Breast epithelium (tissue), 3 donors: Measurements from ENCODE around the gene ZNG1F.
"Not testable (repeated sequence)": the region's sequence is repeated elsewhere in the genome, so short reads cannot be mapped to it uniquely, and the experiment has no call there.

Source experiments
- CTCF ChIP-seq, 3 donors: fragments of 450-650 bp; IDR thresholded peaks; one replicate each; pipeline ENCODE4 v1.5.1; 2016 to 2017; ENCODE audit warnings: antibody characterized with exemption in 3 of 3, mild to moderate bottlenecking in 3 of 3, moderate library complexity in 3 of 3
- POLR2A ChIP-seq: fragments of 450-650 bp; IDR thresholded peaks from one replicate; pipeline ENCODE4 v1.6.1; 2016; ENCODE audit warnings: antibody characterized with exemption, mild to moderate bottlenecking, moderate library complexity
- POLR2AphosphoS5 ChIP-seq, 3 donors: sonication (generic); formaldehyde crosslinking; IDR thresholded peaks; one replicate each; pipeline ENCODE4 v1.6.1; 2017; ENCODE audit warnings: antibody characterized with exemption in 3 of 3

- TF ChIP-seq CTCF (IDR thresholded peaks at IDR 0.05); POLR2AphosphoS5 (IDR thresholded peaks at IDR 0.05); POLR2A: not testable (repeated sequence)
Observed at GRCh38 chr9:41123396-41123795, 65.7 kb downstream of the ZNG1F start.
